OCI-LY7 (cell line): Measurements from ENCODE around the gene CNTN1. TPM values are rescaled to one million over a fixed set of nuclear protein-coding genes. Genes with fewer than 3 reads are reported as not detected.

Source experiments
- BruUV-seq: library from RNA; stranded (reverse); fragments of 400-500 nt; replicated peaks from 2 replicates; lab custom pipeline; 2021; lab: Mats Ljungman, UMichigan
- CTCF ChIA-PET: fragments of 300-600 bp; sonication (Branson Sonifier 250); formaldehyde crosslinking; loops from one replicate; lab custom pipeline; 2022; ENCODE audit warnings: antibody characterized with exemption; ENCODE audit not compliant: unreplicated experiment; lab: Charles Lee
- POLR2A ChIA-PET: fragments of 300-600 bp; sonication (Branson Sonifier 250); formaldehyde crosslinking; loops from one replicate; lab custom pipeline; 2022; ENCODE audit warnings: antibody characterized with exemption; lab: Charles Lee
- DNase-seq: peaks from one replicate; pipeline ENCODE4 v3.0.0-alpha.2; 2015; ENCODE audit warnings: low spot score
- H2AFZ ChIP-seq: fragments of 200-600 bp; sonication (generic), shearing (Covaris generic); 2 replicates; pipeline ENCODE4 v1.6.1; 2014; ENCODE audit warnings: mild to moderate bottlenecking, antibody characterized with exemption, low read length, moderate library complexity
- H3K27ac ChIP-seq: fragments of 200-600 bp; sonication (generic); 2 replicates; pipeline ENCODE4 v1.5.1; 2014; ENCODE audit warnings: mixed run types, low read depth, mild to moderate bottlenecking, moderate library complexity, low read length, inconsistent platforms; ENCODE audit not compliant: poor library complexity, severe bottlenecking
- H3K36me3 ChIP-seq: fragments of 200-600 bp; sonication (generic); 2 replicates; pipeline ENCODE4 v1.6.1; 2014; ENCODE audit warnings: mild to moderate bottlenecking, antibody characterized with exemption, low read length, moderate library complexity, mixed read lengths; ENCODE audit not compliant: insufficient read depth
- H3K4me1 ChIP-seq: fragments of 200-600 bp; sonication (generic); 2 replicates; pipeline ENCODE4 v1.5.1; 2014; ENCODE audit warnings: mild to moderate bottlenecking, low read length; ENCODE audit not compliant: insufficient read depth, poor library complexity, severe bottlenecking
- H3K4me2 ChIP-seq: fragments of 200-600 bp; sonication (generic); 2 replicates; pipeline ENCODE4 v1.6.1; 2014; ENCODE audit warnings: mild to moderate bottlenecking, low read length
- H3K4me3 ChIP-seq: fragments of 200-600 bp; sonication (generic); 2 replicates; pipeline ENCODE4 v1.5.1; 2014; ENCODE audit warnings: mild to moderate bottlenecking, low read depth, low read length; ENCODE audit not compliant: poor library complexity, severe bottlenecking
- H3K79me2 ChIP-seq: fragments of 200-600 bp; sonication (generic); 2 replicates; pipeline ENCODE4 v1.6.1; 2016; ENCODE audit warnings: low read depth, mild to moderate bottlenecking, low read length, moderate library complexity, mixed read lengths; ENCODE audit not compliant: insufficient read depth
- H3K9me2 ChIP-seq: fragments of 200-600 bp; sonication (generic); 2 replicates; pipeline ENCODE4 v1.6.1; 2016; ENCODE audit warnings: mild to moderate bottlenecking, low read length, mixed read lengths; ENCODE audit not compliant: insufficient read depth
- H3K9me3 ChIP-seq: fragments of 200-600 bp; sonication (generic); 2 replicates; pipeline ENCODE4 v1.6.1; 2014; ENCODE audit warnings: mild to moderate bottlenecking, mixed run types, low read length, mixed read lengths
- H4K20me1 ChIP-seq: fragments of 200-600 bp; sonication (generic); 2 replicates; pipeline ENCODE4 v1.6.1; 2014; ENCODE audit warnings: mild to moderate bottlenecking, antibody characterized with exemption, low read length, moderate library complexity, mixed read lengths; ENCODE audit not compliant: insufficient read depth
- CTCF ChIP-seq: fragments of 200-600 bp; sonication (generic); conservative IDR thresholded peaks from 2 replicates; pipeline ENCODE4 v1.5.1; 2014; ENCODE audit warnings: mild to moderate bottlenecking, antibody characterized with exemption, low read length, moderate library complexity, mixed read lengths
- EZH2phosphoT487 ChIP-seq: fragments of 200-600 bp; sonication (generic); IDR thresholded peaks from 2 replicates; pipeline ENCODE4 v1.6.1; 2018; ENCODE audit warnings: low read depth, borderline replicate concordance, mild to moderate bottlenecking, mixed run types, antibody characterized with exemption, low read length, moderate library complexity, mixed read lengths
- intact Hi-C: fragments of 100-400 bp; cut with micrococcal nuclease; formaldehyde crosslinking; loops from one replicate; pipeline ENCODE4 v1.10.0; 2022; ENCODE audit not compliant: unreplicated experiment
- total RNA-seq, 2 experiments: library from RNA; depleted of rRNA in 1 of 2; stranded (reverse); fragments of >200 nt in 1 of 2; shearing (Covaris generic) in 1 of 2; gene quantifications; 2 replicates each; pipeline ENCODE4 v1.2.3, GENCODE V29; 2014 to 2022

Gene CNTN1
- total RNA-seq, 2 experiments from 2014 or later = not detected

- CTCF ChIA-PET = no interaction called here
- TF ChIP-seq CTCF (no peak), EZH2phosphoT487 (no peak)
- Histone ChIP-seq H4K20me1 (no peaks in the 10 kb centered on the region), H3K9me3 (no peaks in the 10 kb centered on the region), H3K9me2 (no peaks in the 10 kb centered on the region), H3K36me3 (no peaks in the 10 kb centered on the region), H3K4me3 (no peak overlapping the region), H3K79me2 (no peaks in the 10 kb centered on the region), H2AFZ (no peak overlapping the region), H3K4me1 (no peaks in the 10 kb centered on the region), H3K27ac (no peak overlapping the region), H3K4me2 (no peak overlapping the region)
- DNase-seq = no peak
- BruUV-seq = no TSS peak
- POLR2A ChIA-PET = no interaction called here
- intact Hi-C loops = no loop called here
Measured at GRCh38 chr12:40794087-40794486, 101.8 kb downstream of the CNTN1 start.

DNA sequence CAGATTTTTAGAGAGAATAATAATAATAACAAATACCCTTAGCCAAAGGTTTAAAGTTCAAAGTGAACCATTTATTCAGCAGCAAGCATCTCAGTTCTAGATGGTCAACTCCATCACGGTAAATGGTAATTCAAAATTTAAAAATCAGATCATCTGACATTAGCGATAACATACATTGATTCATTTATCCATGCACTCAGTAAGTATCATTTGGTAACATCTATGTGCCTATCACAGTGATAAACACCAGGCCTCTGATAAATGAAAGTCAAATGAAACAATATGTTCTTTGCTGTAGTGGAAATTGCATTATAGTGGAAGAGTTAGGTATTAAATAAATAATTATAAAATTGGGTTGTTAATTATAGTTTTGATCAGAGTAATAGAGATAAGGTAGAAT is 108.8 kb downstream of the CNTN1 start:
- Histone ChIP-seq H2AFZ (no peak overlapping the region), H4K20me1 (no peaks in the 10 kb centered on the region), H3K4me2 (no peak overlapping the region), H3K36me3 (no peaks in the 10 kb centered on the region), H3K79me2 (no peaks in the 10 kb centered on the region), H3K27ac (no peak overlapping the region), H3K9me2 (no peaks in the 10 kb centered on the region), H3K4me3 (no peak overlapping the region), H3K9me3 (no peaks in the 10 kb centered on the region), H3K4me1 (no peaks in the 10 kb centered on the region)
- ChIA-PET POLR2A (interaction anchor here (0.7 kb wide), 1 partner anchor 36 kb away, joined by 3 read pairs; no protein-coding TSS in a partner anchor), CTCF (no interaction called here)
- intact Hi-C loops = no loop called here
- no TSS peak for BruUV-seq
- no peak for TF ChIP-seq EZH2phosphoT487
- no peak for TF ChIP-seq CTCF
- no peak for DNase-seq

- no peak for DNase-seq
- H3K4me3 ChIP-seq = no peak overlapping the region
- CTCF ChIA-PET = no interaction called here
Measured at GRCh38 chr12:40801861-40802260, 109.6 kb downstream of the CNTN1 start.

More at GRCh38 chr12:40801861-40802260, 109.6 kb downstream of the CNTN1 start:
- Histone ChIP-seq H3K9me2 (no peaks in the 10 kb centered on the region), H4K20me1 (no peaks in the 10 kb centered on the region), H3K79me2 (no peaks in the 10 kb centered on the region), H3K4me1 (no peaks in the 10 kb centered on the region), H3K9me3 (no peaks in the 10 kb centered on the region), H2AFZ (no peak overlapping the region), H3K4me2 (no peak overlapping the region), H3K36me3 (no peaks in the 10 kb centered on the region), H3K27ac (no peak overlapping the region)
- intact Hi-C loops = no loop called here
- BruUV-seq = no TSS peak
- POLR2A ChIA-PET = no interaction called here
- TF ChIP-seq CTCF (no peak), EZH2phosphoT487 (no peak)
